ENCODE results near the gene SLAMF8.
A peak's percentile ranks its signal among the peaks of the same experiment; 100 is the strongest.

The SLAMF8 gene

GRCh38 chr1:159826441-159827101, at the start of gene SLAMF8:
Gene SLAMF8 (plus strand): TSS chr1:159826873. CDS start chr1:159826899, 26 bp downstream.
- DNase-seq = no peak

GRCh38 chr1:159778266-159778665, 48.4 kb upstream of the SLAMF8 start:
- DNase-seq = no peak

- DNase-seq = no peak
Measured at GRCh38 chr1:159779403-159779851, 47.2 kb upstream of the SLAMF8 start.

DNA sequence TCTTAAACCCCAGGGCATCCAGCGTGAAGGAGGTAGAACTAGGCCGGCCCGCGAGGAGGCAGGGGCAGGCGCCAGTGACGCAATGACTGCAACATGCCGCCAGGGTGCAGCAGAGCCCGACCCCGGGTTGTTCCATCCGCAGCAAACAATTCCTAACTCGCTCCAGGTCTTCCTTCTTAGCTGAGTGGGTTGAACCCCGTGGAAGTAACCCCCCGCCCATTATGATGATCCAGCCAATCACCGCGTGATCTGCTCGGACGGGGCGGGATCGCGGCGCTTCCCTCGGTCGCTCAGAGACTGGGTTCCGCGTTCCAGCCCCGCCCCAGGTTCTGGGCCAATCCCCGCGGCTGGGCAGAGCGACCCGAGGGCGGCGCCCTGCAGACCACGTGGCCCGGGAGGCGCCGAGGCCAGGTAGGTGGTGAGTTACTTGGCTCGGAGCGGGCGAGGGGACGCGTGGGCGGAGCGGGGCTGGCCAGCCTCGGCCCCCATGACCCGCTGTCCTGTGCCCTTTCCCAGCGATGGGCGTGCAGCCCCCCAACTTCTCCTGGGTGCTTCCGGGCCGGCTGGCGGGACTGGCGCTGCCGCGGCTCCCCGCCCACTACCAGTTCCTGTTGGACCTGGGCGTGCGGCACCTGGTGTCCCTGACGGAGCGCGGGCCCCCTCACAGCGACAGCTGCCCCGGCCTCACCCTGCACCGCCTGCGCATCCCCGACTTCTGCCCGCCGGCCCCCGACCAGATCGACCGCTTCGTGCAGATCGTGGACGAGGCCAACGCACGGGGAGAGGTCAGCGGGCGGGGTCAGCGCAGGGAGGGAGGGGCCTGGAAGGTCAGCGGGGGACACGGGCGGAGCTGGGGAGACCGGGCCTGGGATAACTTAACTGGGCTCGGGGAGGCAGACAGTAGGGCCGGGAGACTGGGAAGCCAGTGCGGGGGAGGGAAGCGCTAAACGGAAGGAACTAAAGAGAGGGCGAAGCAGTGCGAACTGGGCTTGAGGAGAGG, 45.8 kb upstream of the SLAMF8 start, which contains the start of gene DUSP23:
DUSP23 (plus strand) TSS at position 380 of the 1,000 bp plus-strand sequence; CDS start at position 519, 139 bp downstream.
- DNase-seq = peak; percentile 98

- DNase-seq = no peak
Measured at GRCh38 chr1:159781992-159782391, 44.7 kb upstream of the SLAMF8 start.

GRCh38 chr1:159783724-159784123, 42.9 kb upstream of the SLAMF8 start:
- DNase-seq = no peak

DNA sequence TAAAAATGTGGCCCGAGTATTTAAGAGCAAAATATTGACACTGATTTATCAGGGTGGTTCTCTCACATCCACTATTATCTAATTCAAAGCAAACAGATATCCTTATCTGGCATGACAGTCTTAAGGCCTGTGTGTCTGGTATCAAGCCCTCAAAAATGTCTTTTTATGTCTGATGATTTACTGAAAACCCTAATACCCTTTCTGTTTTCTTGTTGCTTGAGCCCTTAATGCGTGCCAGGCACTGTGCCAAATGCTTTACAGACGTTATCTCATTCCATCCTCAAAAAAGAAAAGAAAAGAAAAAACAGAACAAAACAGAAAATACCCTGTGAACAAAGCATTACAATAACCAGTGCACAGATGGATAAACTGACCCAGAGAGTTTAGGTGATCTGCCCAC, 40.2 kb upstream of the SLAMF8 start:
- no peak for DNase-seq

- DNase-seq = no peak
Measured at GRCh38 chr1:159786966-159787365, 39.7 kb upstream of the SLAMF8 start.

GRCh38 chr1:159790237-159790917, 36.3 kb upstream of the SLAMF8 start:
- no peak for DNase-seq

DNA sequence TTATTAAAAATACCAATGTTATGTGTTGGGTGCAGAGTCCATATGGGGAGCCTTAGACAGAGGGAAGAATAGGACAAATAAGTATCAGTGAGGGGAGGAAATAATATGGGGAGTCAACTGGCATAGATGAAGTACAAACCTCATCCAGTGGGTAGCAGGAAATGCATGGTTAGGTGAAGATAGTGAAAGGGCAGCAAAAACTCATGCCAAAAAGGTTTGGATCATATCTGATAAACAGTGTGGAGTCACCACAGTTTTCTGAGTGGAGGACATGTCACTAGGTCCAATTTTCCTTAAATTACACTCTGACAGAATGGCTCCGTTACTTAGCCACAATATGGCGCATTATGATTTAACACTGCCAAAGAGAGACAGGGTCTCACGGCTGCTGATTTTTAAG, 35.6 kb upstream of the SLAMF8 start:
- DNase-seq = no peak

GRCh38 chr1:159791461-159791860, 35.2 kb upstream of the SLAMF8 start:
- DNase-seq = no peak

DNA sequence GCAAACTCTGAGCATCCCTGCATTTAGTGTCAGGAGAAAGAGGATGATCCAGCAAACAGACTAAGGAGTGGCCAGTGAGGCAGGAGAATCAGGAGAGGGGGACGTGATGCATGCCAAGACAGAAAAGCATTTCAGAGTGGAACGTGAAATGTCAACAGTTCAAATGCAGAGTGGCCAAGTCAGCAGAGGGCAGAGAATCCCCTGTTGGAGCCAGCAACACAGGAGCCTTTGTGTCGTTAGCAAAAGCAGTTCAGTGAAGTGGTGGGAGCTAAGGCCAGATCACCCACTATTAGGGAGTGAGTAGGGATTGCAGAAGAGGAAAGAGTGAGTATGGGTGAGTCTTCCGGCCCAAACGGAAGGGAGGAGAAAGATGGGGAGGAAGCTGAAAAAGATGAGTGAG, 31.1 kb upstream of the SLAMF8 start:
- DNase-seq = no peak

DNA sequence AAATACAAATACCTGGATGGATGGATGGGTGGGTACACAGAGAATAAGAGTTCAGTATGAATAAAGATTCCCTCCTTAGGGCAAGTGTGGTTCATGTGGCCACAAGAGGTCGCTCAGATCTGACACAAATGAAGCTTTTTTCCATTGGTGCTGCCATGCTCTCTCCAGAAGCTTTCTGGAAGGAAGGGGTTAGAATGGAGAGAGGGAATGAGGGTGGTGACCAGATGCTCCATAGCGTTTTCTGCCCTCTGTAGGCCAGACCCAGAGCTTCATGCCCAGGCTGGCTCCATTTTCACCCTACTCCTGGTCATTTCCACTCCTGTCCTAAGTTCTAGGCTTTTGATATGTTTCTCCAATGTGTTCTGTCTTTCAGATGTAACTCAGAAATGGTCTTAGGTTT, 27.8 kb upstream of the SLAMF8 start:
- DNase-seq = peak; percentile 62

- no peak for DNase-seq
Measured at GRCh38 chr1:159799446-159799985, 27.2 kb upstream of the SLAMF8 start.

GRCh38 chr1:159800177-159800930, 26.3 kb upstream of the SLAMF8 start:
- no peak for DNase-seq

GRCh38 chr1:159802111-159802510, 24.6 kb upstream of the SLAMF8 start, which contains the start of gene FCRL6:
Gene FCRL6 (plus strand): TSS chr1:159802360. CDS start chr1:159802425, 65 bp downstream.
- DNase-seq = no peak

DNA sequence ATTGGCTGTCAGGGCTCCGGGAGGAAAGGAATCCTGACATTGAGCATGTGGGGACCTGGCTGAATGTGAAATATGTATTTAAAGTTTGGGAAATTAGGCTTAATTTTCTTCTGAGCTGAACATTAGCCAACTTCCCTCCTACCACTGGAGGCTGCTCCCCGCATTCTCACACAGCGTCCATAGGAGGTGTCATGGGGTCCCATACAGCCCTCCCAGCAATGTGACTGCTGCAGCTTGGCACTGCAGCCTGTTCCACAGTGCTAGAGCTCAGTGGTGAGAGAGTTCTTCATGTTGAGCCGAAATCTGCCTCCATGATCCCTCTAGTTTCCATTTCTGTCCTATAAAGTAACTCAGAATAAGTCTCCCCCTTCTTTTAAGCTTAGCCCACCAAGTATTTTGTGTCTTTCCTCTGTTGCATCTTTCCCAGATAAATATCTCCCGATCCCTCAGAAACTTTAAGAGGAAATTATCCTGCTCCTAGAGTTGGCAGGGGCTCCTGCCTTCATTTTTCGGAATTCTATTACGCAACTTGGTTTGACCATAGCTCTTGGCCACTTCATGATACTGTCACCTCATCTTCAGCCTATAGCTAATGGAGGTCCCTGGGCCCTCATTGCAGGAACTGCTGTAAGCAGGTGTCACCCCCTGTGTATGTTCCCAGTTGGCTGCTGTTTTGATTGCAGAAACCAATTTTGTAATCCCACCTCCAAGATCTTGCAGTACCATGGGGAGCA, 22.6 kb upstream of the SLAMF8 start:
- DNase-seq = no peak

DNA sequence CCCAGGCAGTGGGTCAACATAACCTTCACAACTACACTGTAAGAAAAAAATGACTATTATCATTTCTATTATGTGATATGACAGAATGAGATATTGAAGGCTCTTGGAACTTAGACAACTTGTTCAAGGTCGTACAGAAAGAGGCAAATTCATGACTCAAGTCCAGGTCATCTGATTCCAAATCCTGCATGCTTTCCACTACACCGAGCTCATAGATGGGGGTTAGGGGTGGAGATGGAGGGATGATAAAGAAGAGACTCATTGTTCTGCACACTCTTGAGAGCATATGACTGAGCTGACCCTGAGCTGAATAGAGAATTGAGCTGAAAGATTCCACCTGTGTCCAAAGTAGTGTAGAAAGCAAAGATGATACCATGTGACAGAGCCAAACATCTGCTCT, 21.7 kb upstream of the SLAMF8 start:
- DNase-seq = no peak

DNA sequence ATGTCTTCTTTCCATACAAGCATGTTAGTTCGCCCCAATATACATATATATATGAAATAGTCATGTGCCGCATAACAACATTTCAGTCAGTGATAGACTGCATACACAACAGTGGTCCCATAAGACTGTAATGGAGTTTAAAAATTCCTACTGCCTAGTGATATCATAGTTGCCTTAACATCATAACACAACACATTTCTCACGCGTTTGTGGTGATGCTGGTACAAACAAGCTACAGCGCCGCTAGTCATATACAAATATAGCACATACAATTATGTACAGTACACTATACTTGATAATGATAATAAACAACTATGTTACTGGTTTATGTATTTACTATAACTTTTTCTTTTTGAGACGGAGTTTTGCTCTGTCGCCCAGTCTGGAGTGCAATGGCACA, 10.7 kb upstream of the SLAMF8 start:
- no peak for DNase-seq

DNA sequence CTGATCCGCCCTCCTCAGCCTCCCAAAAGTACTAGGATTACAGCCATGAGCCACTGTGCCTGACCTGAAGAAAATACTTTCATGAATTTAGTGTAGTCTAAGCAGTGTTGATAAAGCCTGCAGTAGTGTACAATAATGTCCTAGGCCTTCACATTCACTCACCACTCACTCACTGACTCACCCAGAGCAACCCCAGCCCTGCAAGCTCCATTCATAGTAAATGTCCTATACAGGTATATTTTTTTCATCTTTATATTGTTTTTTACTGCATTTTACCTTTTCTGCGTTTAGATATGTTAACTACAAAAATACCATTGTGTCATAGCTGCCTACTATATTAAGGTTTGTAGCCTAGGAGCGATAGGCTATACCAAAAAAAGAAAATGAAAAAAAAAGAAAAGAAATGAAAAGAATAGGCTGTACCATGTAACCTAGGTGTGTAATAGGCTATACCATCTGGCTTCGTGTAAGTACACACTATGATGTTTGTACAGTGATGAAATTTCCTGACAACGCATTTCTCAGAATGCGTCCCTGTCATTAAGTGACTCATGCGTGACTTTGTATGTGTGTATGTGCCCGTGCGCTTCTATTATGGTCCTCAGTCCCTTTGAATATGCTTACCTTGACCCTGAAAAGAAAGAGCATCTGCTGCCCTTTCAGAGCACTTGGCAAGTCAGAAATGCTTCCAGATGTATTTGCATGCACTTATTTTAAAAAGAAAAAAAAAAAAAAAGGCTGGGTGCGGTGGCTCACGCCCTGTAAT, 9.2 kb upstream of the SLAMF8 start:
- no peak for DNase-seq

Data from right hindlimb (tissue), 1 donor.